HCT116 (cell line): ENCODE measurements around the gene ARHGAP18.

Experiments used
- ATF3 ChIP-seq: IDR thresholded peaks from 2 replicates; pipeline ENCODE4 v1.6.1; 2012
- CEBPB ChIP-seq: IDR thresholded peaks from 2 replicates; pipeline ENCODE4 v1.6.1; 2012; ENCODE audit warnings: low read depth
- CTCF ChIP-seq, 3 experiments: fragments of 200-600 bp in 1 of 3; sonication (generic) in 1 of 3; IDR thresholded peaks in 2 of 3; conservative IDR thresholded peaks in 1 of 3; 2 replicates each; pipeline ENCODE4 v1.5.1; 2012 to 2017; ENCODE audit warnings: low read depth in 2 of 3, low read length in 2 of 3, antibody characterized with exemption in 1 of 3, borderline replicate concordance in 1 of 3, control low read depth in 1 of 3, mild to moderate bottlenecking in 1 of 3, mixed read lengths in 1 of 3, mixed run types in 1 of 3, moderate library complexity in 1 of 3; ENCODE audit not compliant: insufficient read depth in 1 of 3
- EGR1 ChIP-seq: IDR thresholded peaks from 2 replicates; pipeline ENCODE4 v1.6.1; 2012; ENCODE audit warnings: low read depth
- EZH2phosphoT487 ChIP-seq: fragments of 200-600 bp; IDR thresholded peaks from 2 replicates; pipeline ENCODE4 v1.6.1; 2018; ENCODE audit warnings: antibody characterized with exemption, borderline replicate concordance
- MAX ChIP-seq: IDR thresholded peaks from 2 replicates; pipeline ENCODE4 v1.6.1; 2012
- POLR2A ChIP-seq: IDR thresholded peaks from 2 replicates; pipeline ENCODE4 v1.7.0; 2011; ENCODE audit warnings: borderline replicate concordance; ENCODE audit not compliant: insufficient read depth, insufficient read length; ENCODE audit errors: extremely low read depth
- POLR2AphosphoS5 ChIP-seq: IDR thresholded peaks from 2 replicates; pipeline ENCODE4 v1.6.1; 2011; ENCODE audit warnings: mild to moderate bottlenecking, low read depth, low read length, moderate library complexity
- RAD21 ChIP-seq: IDR thresholded peaks from 2 replicates; pipeline ENCODE4 v1.6.1; 2012; ENCODE audit warnings: low read depth, mild to moderate bottlenecking
- REST ChIP-seq: IDR thresholded peaks from 2 replicates; pipeline ENCODE4 v1.6.1; 2012; ENCODE audit warnings: low read depth
- SIN3A ChIP-seq: IDR thresholded peaks from 2 replicates; pipeline ENCODE4 v1.6.1; 2012; ENCODE audit warnings: low read depth
- SP1 ChIP-seq: IDR thresholded peaks from 2 replicates; pipeline ENCODE4 v1.6.1; 2012; ENCODE audit warnings: low read depth
- ZBTB33 ChIP-seq: IDR thresholded peaks from 2 replicates; pipeline ENCODE4 v1.6.1; 2011; ENCODE audit warnings: mild to moderate bottlenecking, low read length, moderate library complexity; ENCODE audit not compliant: insufficient replicate concordance; ENCODE audit errors: extremely low read depth
- ZFX ChIP-seq: fragments of 450-650 bp; IDR thresholded peaks from 2 replicates; pipeline ENCODE4 v1.6.1; 2017

- TF ChIP-seq EZH2phosphoT487, result no peak
- TF ChIP-seq RAD21, result no peak
- no peak for TF ChIP-seq SP1
- TF ChIP-seq CTCF (IDR thresholded peaks at IDR 0.05 in 2 of 3, conservative IDR thresholded peaks at IDR 0.05 in 1 of 3; ENCODE audit: borderline replicate concordance in 1 of 3, insufficient read depth in 1 of 3, low read depth in 2 of 3, low read length in 2 of 3), result no peak
- no peak for TF ChIP-seq POLR2A
- no peak for TF ChIP-seq ZBTB33
- no peak for TF ChIP-seq ZFX
- TF ChIP-seq POLR2AphosphoS5, result no peak
- no peak for TF ChIP-seq EGR1
- TF ChIP-seq MAX, result no peak
- TF ChIP-seq SIN3A, result no peak
- no peak for TF ChIP-seq CEBPB
- no peak for TF ChIP-seq REST
- TF ChIP-seq ATF3, result no peak
Measured at GRCh38 chr6:129719692-129720091, 9.7 kb upstream of the ARHGAP18 start.
